Measurements from ENCODE around the gene FOXD1. TPM values are rescaled to one million over a fixed set of nuclear protein-coding genes. Genes with fewer than 3 reads are reported as not detected.

Gene FOXD1
- polyA plus RNA-seq, 1 donor (not counting 4 experiments of a cell fraction or from before 2014, with no cell fraction given), result 7.0 TPM

DNA sequence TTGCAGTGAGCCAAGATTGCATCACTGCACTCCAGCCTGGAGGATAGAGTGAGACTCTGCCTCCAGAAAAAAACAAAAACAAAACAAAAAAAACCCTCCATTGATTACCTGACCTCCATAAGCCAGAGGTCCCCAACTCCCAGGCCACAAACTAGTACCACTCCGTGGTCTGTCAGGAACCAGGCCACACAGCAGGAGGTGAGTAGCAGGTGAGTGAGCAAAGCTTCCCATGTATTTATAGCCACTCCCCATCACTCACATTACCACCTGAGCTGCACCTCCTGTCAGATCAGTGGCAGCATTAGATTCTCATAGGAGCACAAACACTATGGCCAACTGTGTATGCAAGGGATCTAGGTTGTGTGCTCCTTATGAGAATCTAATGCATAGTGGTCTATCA lies 35.9 kb upstream of the FOXD1 start:
- Histone ChIP-seq H3K4me1 (ENCODE audit: control insufficient read depth, extremely low read depth, insufficient read depth, low read length) (no peaks in the 10 kb centered on the region), H3K9ac (ENCODE audit: control insufficient read depth, extremely low read depth, insufficient read depth, low read length) (no peak overlapping the region), H3K9me3 (ENCODE audit: control insufficient read depth, low read depth, low read length) (no peaks in the 10 kb centered on the region), H3K4me3 (ENCODE audit: control insufficient read depth in 2 of 3, extremely low read depth in 1 of 3, insufficient read depth in 2 of 3, low read depth in 1 of 3, low read length in 3 of 3) (no peak overlapping the region), H3K9me1 (ENCODE audit: control insufficient read depth, extremely low read depth, insufficient read depth, low read length) (no peaks in the 10 kb centered on the region), H3K27ac (ENCODE audit: control insufficient read depth, insufficient read depth, low read length) (no peak overlapping the region), H3K4me2 (ENCODE audit: control insufficient read depth, extremely low read depth, insufficient read depth, low read depth, low read length) (no peak overlapping the region), H2AFZ (ENCODE audit: control insufficient read depth, low read length) (no peak overlapping the region), H3K79me2 (ENCODE audit: control insufficient read depth, insufficient read depth, low read length) (no peaks in the 10 kb centered on the region), H4K20me1 (ENCODE audit: control insufficient read depth, extremely low read depth, insufficient read depth, low read length) (no peaks in the 10 kb centered on the region), H3K36me3 (ENCODE audit: control insufficient read depth in 2 of 2, extremely low read depth in 1 of 2, insufficient read depth in 2 of 2, low read length in 2 of 2) (no peaks in the 10 kb centered on the region), H3K27me3 (ENCODE audit: control insufficient read depth, extremely low read depth, insufficient read depth, low read length) (no peaks in the 10 kb centered on the region)
- TF ChIP-seq CTCF (optimal IDR thresholded peaks at IDR 0.05 in 1 of 3, IDR thresholded peaks at IDR 0.05 in 1 of 3, conservative IDR thresholded peaks at IDR 0.05 in 1 of 3; ENCODE audit: extremely low read depth in 1 of 3, insufficient read depth in 2 of 3, low read length in 3 of 3) (no peak), EZH2 (IDR thresholded peaks at IDR 0.05; ENCODE audit: low read length) (no peak)
- DNase-seq (ENCODE audit: low read depth, low spot score) (no peak), FAIRE-seq (no peak)
- dilution Hi-C loops (cut with MboI; ENCODE audit: extremely low pct_ligation_motif_present, low sequenced_read_pairs), result no loop called here

DNA sequence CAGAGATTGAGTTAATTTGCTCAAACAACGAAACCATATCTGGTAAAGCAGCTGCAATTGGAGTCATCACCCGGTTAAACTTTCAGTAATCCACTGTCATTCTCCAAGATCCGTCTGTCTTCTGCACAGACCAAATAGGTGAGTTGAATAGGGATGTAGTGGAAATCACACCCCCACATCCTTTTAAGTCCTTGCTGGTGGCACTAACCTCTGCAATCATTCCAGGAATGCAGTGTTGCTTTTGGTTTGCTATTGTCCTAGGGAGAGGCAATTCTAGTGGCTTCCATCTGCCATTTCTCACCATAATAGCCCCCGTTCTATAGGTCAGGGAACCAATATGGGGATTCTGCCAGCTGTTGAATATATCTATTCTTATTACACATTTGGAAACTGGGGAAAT lies 35.1 kb upstream of the FOXD1 start:
- dilution Hi-C loops (cut with MboI; ENCODE audit: extremely low pct_ligation_motif_present, low sequenced_read_pairs), result no loop called here
- H3K9me3 ChIP-seq (ENCODE audit: control insufficient read depth, low read depth, low read length), result no peaks in the 10 kb centered on the region
- H3K4me2 ChIP-seq (ENCODE audit: control insufficient read depth, extremely low read depth, insufficient read depth, low read depth, low read length), result no peak overlapping the region
- H3K79me2 ChIP-seq (ENCODE audit: control insufficient read depth, insufficient read depth, low read length), result no peaks in the 10 kb centered on the region
- H3K27me3 ChIP-seq (ENCODE audit: control insufficient read depth, extremely low read depth, insufficient read depth, low read length), result no peaks in the 10 kb centered on the region
- H3K36me3 ChIP-seq (ENCODE audit: control insufficient read depth in 2 of 2, extremely low read depth in 1 of 2, insufficient read depth in 2 of 2, low read length in 2 of 2), result no peaks in the 10 kb centered on the region
- H3K9ac ChIP-seq (ENCODE audit: control insufficient read depth, extremely low read depth, insufficient read depth, low read length), result no peak overlapping the region
- DNase-seq (ENCODE audit: low read depth, low spot score) (no peak), FAIRE-seq (no peak)
- H3K4me3 ChIP-seq (ENCODE audit: control insufficient read depth in 2 of 3, extremely low read depth in 1 of 3, insufficient read depth in 2 of 3, low read depth in 1 of 3, low read length in 3 of 3), result no peak overlapping the region
- no peak overlapping the region for H3K27ac ChIP-seq (ENCODE audit: control insufficient read depth, insufficient read depth, low read length)
- no peaks in the 10 kb centered on the region for H4K20me1 ChIP-seq (ENCODE audit: control insufficient read depth, extremely low read depth, insufficient read depth, low read length)
- TF ChIP-seq CTCF (optimal IDR thresholded peaks at IDR 0.05 in 1 of 3, IDR thresholded peaks at IDR 0.05 in 1 of 3, conservative IDR thresholded peaks at IDR 0.05 in 1 of 3; ENCODE audit: extremely low read depth in 1 of 3, insufficient read depth in 2 of 3, low read length in 3 of 3) (no peak), EZH2 (IDR thresholded peaks at IDR 0.05; ENCODE audit: low read length) (no peak)
- H3K4me1 ChIP-seq (ENCODE audit: control insufficient read depth, extremely low read depth, insufficient read depth, low read length), result no peaks in the 10 kb centered on the region
- H3K9me1 ChIP-seq (ENCODE audit: control insufficient read depth, extremely low read depth, insufficient read depth, low read length), result no peaks in the 10 kb centered on the region
- H2AFZ ChIP-seq (ENCODE audit: control insufficient read depth, low read length), result no peak overlapping the region

All from keratinocyte (primary cell).